GM19452 (cell line): Measurements from ENCODE around the gene ATL2.
"Not testable (repeated sequence)": the region's sequence is repeated elsewhere in the genome, so short reads cannot be mapped to it uniquely, and the experiment has no call there.

Experiments
- ATAC-seq: cut with Tn5 transposase; IDR thresholded peaks from one replicate; pipeline ENCODE4 v1.9.1; 2021; ENCODE audit not compliant: unreplicated experiment

The ATL2 gene

GRCh38 chr2:38336621-38337020 is 40.5 kb downstream of the ATL2 start:
- no peak for ATAC-seq

GRCh38 chr2:38330754-38331153 is 46.3 kb downstream of the ATL2 start:
- no peak for ATAC-seq

GRCh38 chr2:38327580-38327979 is 49.5 kb downstream of the ATL2 start:
- ATAC-seq = no peak

GRCh38 chr2:38323623-38324022 is 53.5 kb downstream of the ATL2 start:
- ATAC-seq = no peak

GRCh38 chr2:38322224-38322914 is 54.7 kb downstream of the ATL2 start:
- no peak for ATAC-seq

GRCh38 chr2:38319240-38319639 is 57.8 kb downstream of the ATL2 start:
- ATAC-seq = not testable (repeated sequence)

GRCh38 chr2:38317725-38318124 is 59.3 kb downstream of the ATL2 start:
- ATAC-seq = no peak

GRCh38 chr2:38315707-38316333 is 61.3 kb downstream of the ATL2 start:
- ATAC-seq = no peak

- ATAC-seq = no peak
Measured at GRCh38 chr2:38308821-38309220, 68.3 kb downstream of the ATL2 start.

- no peak for ATAC-seq
Measured at GRCh38 chr2:38301969-38302702, 74.9 kb downstream of the ATL2 start.

GRCh38 chr2:38301340-38301968 is 75.6 kb downstream of the ATL2 start:
- no peak for ATAC-seq

GRCh38 chr2:38298539-38298938 is 78.5 kb downstream of the ATL2 start:
- no peak for ATAC-seq

GRCh38 chr2:38296197-38296780 is 80.8 kb downstream of the ATL2 start:
- ATAC-seq = no peak

GRCh38 chr2:38294597-38294996 is 82.5 kb downstream of the ATL2 start:
- ATAC-seq = no peak

- no peak for ATAC-seq
Measured at GRCh38 chr2:38293152-38293865, 83.8 kb downstream of the ATL2 start.

GRCh38 chr2:38290332-38290731 is 86.7 kb downstream of the ATL2 start:
- ATAC-seq = no peak

- ATAC-seq = no peak
Measured at GRCh38 chr2:38284971-38285370, 92.1 kb downstream of the ATL2 start.

GRCh38 chr2:38281095-38281742 is 95.9 kb downstream of the ATL2 start:
- ATAC-seq = no peak

- ATAC-seq = no peak
Measured at GRCh38 chr2:38279201-38279600, 97.9 kb downstream of the ATL2 start.

GRCh38 chr2:38278117-38278438 is 99.0 kb downstream of the ATL2 start:
- ATAC-seq = not testable (repeated sequence)
